Measurements from ENCODE around the gene PEPD.

The PEPD gene

GRCh38 chr19:33442706-33443105, 78.9 kb downstream of the PEPD start:
- no peak overlapping the region for H3K4me3 ChIP-seq (ENCODE audit: control insufficient read depth, low read depth, low read length)
- no peak for DNase-seq (ENCODE audit: low read depth)
- TF ChIP-seq, protein P1, sequence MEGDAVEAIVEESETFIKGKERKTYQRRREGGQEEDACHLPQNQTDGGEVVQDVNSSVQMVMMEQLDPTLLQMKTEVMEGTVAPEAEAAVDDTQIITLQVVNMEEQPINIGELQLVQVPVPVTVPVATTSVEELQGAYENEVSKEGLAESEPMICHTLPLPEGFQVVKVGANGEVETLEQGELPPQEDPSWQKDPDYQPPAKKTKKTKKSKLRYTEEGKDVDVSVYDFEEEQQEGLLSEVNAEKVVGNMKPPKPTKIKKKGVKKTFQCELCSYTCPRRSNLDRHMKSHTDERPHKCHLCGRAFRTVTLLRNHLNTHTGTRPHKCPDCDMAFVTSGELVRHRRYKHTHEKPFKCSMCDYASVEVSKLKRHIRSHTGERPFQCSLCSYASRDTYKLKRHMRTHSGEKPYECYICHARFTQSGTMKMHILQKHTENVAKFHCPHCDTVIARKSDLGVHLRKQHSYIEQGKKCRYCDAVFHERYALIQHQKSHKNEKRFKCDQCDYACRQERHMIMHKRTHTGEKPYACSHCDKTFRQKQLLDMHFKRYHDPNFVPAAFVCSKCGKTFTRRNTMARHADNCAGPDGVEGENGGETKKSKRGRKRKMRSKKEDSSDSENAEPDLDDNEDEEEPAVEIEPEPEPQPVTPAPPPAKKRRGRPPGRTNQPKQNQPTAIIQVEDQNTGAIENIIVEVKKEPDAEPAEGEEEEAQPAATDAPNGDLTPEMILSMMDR (conservative IDR thresholded peaks at IDR 0.05; ENCODE audit: control insufficient read depth, insufficient read depth, low read depth, low read length): no peak

DNA sequence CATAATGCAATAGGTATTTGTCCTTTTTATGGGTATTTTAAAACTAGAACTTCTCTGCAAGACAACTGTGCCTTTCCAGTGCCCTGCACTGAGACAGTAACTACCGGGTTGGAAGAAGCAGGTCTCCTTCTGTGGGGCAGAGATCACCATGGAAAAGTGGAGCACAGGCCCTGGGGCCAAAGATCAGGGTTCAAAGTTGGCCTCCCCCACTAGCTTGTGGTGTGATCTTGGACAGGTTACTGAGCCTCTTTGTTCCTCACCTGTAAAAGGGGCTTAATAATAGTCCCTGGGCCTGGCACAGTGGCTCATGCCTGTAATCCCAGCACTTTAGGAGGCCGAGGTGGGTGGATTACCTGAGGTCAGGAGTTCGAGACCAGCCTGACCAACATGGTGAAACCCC, 79.8 kb downstream of the PEPD start:
- TF ChIP-seq, protein P1 (conservative IDR thresholded peaks at IDR 0.05; ENCODE audit: control insufficient read depth, insufficient read depth, low read depth, low read length): no peak
- DNase-seq (ENCODE audit: low read depth): no peak
- H3K4me3 ChIP-seq (ENCODE audit: control insufficient read depth, low read depth, low read length): no peak overlapping the region

DNA sequence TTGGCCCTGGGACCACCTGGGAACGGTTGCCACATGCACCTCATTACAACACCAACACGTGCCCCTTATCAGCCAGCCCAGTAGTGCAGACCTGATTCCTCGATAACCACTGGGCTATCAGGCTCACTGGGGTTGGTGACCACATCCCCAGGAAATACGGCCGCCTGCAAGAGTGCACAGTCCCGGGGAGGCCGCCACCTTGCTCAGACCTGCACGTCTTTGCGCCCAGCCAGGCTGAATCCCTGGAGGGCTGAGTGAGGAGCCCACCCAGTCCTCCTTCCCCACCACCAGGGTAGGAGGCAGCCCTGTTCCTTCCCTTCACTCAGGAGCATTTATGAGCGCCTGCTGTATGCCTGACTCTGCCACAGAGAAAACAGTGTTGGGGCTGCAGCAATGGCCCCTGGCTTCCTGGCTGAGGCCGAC, 80.3 kb downstream of the PEPD start:
- TF ChIP-seq, protein P1 (conservative IDR thresholded peaks at IDR 0.05; ENCODE audit: control insufficient read depth, insufficient read depth, low read depth, low read length): no peak
- DNase-seq (ENCODE audit: low read depth): no peak
- H3K4me3 ChIP-seq (ENCODE audit: control insufficient read depth, low read depth, low read length): no peak overlapping the region

DNA sequence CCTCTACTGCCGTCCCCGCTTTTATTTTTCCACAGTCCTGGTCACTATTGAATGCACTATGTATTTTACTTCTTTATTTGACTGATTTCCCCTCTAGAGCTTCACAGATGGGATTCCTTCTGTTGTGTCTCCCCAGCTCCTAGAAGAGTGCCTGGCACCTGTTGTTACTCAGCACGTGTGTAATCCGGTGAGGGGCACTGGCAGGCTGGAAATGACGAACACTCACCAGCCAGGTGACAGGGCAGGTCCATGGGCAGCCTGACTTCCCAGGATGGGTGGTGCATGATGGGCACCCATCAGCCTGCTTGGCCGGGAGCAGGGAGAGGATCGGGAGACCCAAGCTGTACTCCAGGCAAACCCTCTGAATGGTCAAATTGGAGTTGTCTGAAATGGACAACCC, 80.9 kb downstream of the PEPD start:
- TF ChIP-seq, protein P1 (conservative IDR thresholded peaks at IDR 0.05; ENCODE audit: control insufficient read depth, insufficient read depth, low read depth, low read length): no peak
- no peak for DNase-seq (ENCODE audit: low read depth)
- no peak overlapping the region for H3K4me3 ChIP-seq (ENCODE audit: control insufficient read depth, low read depth, low read length)

DNA sequence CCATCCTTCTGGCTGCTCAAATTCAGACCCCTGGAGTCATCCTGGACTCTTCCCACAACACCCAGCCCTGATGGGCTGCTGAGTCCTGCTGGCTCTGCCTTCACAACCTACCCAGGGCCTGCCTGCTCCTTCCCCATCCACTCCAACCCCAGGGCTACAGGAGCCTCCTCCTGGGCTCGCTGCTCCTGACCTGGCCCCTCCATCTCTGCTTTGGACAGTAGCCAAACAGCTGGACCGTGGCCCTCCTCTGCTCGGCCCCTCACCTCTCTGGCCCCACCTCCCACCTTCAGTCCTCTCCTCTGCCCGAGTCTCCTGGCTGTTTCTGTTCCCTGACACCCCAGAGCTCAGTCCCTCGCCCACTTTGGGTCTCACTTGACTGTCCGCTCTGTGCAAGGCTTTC, 81.3 kb downstream of the PEPD start:
- no peak overlapping the region for H3K4me3 ChIP-seq (ENCODE audit: control insufficient read depth, low read depth, low read length)
- no peak for DNase-seq (ENCODE audit: low read depth)
- TF ChIP-seq, protein P1 (conservative IDR thresholded peaks at IDR 0.05; ENCODE audit: control insufficient read depth, insufficient read depth, low read depth, low read length): no peak

DNA sequence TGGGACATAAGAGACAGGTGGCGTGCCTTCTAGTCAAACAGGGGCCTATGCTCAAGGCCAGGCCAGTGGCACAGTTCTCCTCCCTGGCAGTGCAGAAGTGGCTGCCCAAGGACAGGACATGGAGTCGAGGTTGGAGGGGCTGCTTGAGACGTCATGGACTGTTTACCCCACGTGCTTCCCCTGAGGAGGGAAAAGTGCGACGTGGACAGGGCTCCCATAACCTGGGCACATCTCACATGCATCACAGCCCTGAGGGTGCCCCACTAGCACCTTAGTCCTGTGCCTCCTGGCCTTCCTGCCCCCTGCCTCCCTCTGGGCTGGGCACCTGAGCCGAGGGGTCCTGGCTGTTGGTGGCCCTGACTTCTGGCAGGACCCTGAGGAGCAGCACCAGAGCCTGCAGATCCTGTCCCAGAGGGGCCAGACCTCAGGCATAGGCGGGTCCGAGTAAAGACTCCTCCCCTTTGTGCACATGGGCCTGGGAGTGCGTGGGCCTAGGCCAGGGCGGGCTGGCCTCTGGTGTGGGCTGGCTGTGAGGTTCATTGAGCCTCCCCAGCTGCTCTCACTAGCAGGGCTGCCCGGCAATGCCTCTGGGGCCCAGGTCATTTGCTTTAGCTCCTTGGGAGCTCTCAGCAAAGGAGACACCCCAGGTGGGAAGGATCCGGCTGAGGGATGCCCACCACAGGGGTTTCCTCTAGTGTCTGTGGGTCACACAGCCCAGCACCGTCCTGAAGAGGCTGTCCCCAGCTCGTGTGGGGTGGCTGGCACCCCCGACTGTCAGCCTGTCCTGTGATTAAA, 82.4 kb downstream of the PEPD start:
- no peak for DNase-seq (ENCODE audit: low read depth)
- no peak overlapping the region for H3K4me3 ChIP-seq (ENCODE audit: control insufficient read depth, low read depth, low read length)
- TF ChIP-seq, protein P1 (conservative IDR thresholded peaks at IDR 0.05; ENCODE audit: control insufficient read depth, insufficient read depth, low read depth, low read length): no peak
